EH (cell line): ENCODE results near the gene CEACAM1.
"Not testable (repeated sequence)": the region's sequence is repeated elsewhere in the genome, so short reads cannot be mapped to it uniquely, and the experiment has no call there.

Experiments used
- DNase-seq: peaks from one replicate; pipeline ENCODE4 v3.0.0-alpha.2; 2015; ENCODE audit warnings: low read depth

Gene CEACAM1

DNA sequence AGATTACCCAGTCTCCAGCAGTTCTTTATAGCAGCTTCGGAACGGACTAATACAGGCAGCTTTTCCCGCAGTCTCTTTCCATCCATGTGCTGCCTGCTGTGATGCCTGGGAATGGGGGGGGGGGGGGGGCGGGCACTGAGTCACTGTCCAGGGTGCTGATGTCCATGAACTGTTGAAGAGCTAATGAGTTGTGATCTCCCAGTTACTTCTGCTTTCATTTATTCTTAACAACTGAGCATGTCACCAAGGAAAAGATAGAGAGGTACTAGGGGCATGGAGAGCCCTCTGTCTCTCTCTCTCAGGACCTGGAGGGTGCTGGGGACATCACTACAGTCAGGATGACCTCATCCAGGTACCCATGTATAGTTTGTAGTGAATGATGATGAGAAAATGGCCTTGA is 20.3 kb upstream of the CEACAM1 start:
- DNase-seq = peak; percentile 5

DNA sequence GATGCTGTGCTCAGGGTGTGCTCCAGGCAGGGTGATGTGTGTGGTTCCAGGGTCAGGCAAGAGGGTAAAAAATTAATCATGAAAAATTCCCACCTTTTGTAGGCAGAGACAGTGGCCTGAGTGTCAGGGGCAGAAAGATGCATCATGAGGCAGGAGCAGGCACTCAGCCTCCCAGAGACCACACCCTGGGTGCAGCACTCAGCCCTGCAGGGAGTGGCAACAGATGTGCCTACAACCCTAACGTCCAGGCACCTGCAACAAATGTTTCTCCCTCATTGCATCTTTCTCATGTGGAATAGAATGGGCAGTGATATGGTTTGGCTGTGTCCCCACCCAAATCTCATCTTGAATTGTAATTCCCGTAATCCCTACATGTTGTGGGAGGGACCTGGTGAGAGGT is 19.6 kb upstream of the CEACAM1 start:
- no peak for DNase-seq

DNA sequence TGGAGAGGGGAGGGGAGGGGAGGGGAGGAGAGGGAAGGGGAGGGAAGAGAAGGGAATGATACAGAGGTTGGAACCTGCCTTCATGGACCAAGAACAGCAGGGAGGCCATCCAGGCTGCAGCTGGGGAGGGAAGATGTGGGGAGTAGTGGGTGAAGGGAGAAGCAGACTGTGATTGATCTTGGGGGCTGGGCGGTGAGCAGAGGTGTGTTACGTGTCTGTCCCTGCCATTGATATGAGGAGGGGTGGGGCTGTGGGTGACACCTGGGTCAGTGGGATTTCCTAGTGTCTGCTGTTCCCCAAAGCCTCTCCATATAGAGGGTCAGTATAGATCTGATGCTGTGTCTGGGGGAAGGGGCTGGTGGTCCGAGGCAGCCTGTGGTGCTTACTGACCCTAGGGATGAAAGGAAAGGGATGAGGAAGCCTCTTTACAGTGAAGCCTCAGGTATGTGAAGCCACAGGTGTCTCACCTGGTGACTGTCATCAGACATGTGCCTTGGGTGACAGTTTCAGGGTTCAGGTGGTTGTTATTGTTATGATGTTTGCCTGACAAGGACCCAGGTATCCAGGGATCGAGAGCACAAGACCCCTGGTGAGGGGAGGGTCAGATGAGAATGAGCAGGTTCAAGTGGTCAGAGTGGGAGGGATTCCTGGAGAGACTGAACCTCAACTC is 18.7 kb upstream of the CEACAM1 start:
- no peak for DNase-seq

- no peak for DNase-seq
These were observed 15.9 kb upstream of the CEACAM1 start for GRCh38 chr19:42544146-42544545.

GRCh38 chr19:42542791-42543190 is 14.5 kb upstream of the CEACAM1 start:
- no peak for DNase-seq

DNA sequence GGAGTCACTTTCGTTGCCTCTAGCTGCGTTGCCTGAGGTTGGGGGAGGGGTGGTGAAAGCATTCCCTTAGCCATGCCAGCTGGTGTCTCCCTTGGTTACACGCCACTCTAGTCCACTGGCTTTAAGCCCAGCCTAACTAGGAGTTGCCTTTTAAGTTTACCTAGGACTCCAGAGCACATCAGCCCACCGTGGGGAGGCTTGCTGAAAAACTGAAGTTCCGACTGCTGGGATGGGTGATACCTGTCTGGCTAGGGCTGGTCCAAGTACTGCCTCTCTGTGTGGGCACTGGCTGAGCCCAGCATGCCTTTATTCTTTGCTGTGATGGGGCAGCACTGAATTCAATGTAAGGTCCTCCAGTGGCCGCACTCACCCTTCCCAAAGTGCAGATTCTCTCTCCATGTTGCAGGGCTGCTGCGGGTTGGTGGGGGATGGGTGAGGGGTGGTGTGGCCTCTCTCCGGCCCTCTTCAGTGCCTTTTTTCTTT is 11.8 kb upstream of the CEACAM1 start:
- peak; percentile 32 for DNase-seq

- DNase-seq = no peak
These were observed 10.8 kb upstream of the CEACAM1 start for GRCh38 chr19:42538841-42539709.

GRCh38 chr19:42535276-42535675 is 7.0 kb upstream of the CEACAM1 start:
- not testable (repeated sequence) for DNase-seq

- no peak for DNase-seq
These were observed 6.1 kb upstream of the CEACAM1 start for GRCh38 chr19:42534391-42534790.

DNA sequence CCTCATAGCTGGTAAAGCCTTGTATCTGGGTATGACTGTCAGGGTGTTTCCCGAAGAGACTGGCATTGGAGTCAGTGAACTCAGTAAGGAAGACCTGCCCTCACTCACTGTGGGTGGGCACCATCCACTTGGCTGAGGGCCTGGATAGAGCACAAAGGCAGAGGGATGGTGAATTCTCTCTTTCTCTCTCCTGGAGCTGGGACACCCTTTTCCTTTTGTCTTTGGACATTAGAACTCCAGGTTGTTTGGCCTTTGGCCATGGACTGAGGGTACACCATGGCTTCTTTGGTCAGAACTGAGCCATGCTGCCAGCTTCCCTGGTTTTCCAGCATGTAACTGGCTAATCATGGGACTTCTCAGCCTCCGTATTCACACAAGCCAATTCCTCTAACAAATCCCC is 4.6 kb upstream of the CEACAM1 start:
- no peak for DNase-seq

DNA sequence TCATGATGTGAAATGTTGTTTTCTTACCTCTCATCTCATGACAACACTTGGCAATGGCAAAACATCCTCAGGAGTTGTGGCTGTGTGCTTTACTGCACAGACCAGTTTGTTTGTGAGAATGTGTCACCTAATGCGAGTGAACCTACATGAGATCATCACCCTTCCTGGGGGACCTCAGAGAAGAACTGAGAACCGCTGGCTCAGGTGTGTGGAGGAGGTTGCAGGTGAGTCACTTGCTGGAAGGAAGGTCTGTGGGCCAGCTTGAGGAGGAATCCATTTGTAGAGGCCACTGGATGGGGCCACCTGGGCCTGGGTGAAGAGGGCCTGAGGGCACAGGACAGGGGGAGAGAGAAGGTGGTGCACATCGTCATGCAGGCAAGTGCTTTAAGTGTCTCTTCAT is 3.0 kb upstream of the CEACAM1 start:
- no peak for DNase-seq

DNA sequence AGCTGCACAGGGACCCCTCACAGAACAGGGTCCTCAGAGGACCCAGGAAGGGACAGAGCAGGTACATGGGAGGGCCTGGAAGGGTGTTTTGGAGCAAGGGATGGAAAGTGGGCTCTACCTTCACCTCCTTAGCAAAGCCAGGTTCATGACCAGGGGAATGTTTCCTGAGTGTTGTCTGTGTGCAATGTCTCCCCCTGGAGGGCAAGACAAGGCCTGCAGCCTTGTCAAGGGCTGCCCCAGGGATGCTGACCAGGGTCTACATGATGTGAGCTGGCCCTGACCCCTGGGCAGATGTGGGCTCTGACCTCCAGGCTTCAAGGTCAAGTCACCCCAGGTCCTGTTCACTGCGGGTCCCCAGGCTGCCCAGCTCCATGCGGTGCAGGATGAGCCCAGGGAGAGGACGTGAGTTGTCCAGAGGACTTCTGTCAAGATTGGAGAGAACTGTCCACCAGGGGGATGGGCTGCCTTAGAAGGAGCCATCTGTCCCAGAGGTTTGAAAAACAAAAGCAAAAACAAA is 1.0 kb upstream of the CEACAM1 start:
- peak; percentile 63 for DNase-seq

- no peak for DNase-seq
These were observed 3.3 kb downstream of the CEACAM1 start for GRCh38 chr19:42524943-42525342.

GRCh38 chr19:42524250-42524649 is 4.0 kb downstream of the CEACAM1 start:
- no peak for DNase-seq

- DNase-seq = not testable (repeated sequence)
These were observed 6.0 kb downstream of the CEACAM1 start for GRCh38 chr19:42522262-42522661.

- no peak for DNase-seq
These were observed 6.8 kb downstream of the CEACAM1 start for GRCh38 chr19:42521346-42522030.

- no peak for DNase-seq
These were observed 9.2 kb downstream of the CEACAM1 start for GRCh38 chr19:42519108-42519507.

- DNase-seq = no peak
These were observed 11.5 kb downstream of the CEACAM1 start for GRCh38 chr19:42516771-42517170.

- DNase-seq = no peak
These were observed 12.9 kb downstream of the CEACAM1 start for GRCh38 chr19:42515241-42515832.

- no peak for DNase-seq
These were observed 13.8 kb downstream of the CEACAM1 start for GRCh38 chr19:42514449-42514848.

DNA sequence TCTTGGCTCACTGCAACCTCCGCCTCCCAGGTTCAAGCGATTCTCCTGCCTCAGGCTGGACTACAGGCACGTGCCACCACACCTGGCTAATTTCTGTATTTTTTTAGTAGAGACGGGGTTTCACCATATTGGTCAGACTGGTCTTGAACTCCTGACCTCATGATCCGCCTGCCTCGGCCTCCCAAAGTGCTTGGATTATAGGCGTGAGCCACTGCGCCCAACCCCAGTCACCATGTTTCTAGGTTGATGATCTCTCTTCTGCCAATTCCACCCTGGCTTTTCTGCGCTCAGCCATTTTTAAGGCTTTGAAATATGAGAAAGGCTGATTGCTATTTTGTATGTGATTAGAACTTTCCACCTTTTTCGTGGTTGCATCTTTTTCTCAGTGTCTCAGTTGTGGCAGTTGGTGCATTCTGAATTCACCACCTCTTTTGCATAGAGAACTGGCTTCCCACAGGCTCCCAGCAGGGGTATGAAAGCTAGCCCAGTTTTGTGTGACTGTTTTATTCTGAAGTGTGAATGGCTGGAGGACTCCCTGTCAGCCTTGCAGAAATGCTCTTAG is 15.5 kb downstream of the CEACAM1 start:
- no peak for DNase-seq

DNA sequence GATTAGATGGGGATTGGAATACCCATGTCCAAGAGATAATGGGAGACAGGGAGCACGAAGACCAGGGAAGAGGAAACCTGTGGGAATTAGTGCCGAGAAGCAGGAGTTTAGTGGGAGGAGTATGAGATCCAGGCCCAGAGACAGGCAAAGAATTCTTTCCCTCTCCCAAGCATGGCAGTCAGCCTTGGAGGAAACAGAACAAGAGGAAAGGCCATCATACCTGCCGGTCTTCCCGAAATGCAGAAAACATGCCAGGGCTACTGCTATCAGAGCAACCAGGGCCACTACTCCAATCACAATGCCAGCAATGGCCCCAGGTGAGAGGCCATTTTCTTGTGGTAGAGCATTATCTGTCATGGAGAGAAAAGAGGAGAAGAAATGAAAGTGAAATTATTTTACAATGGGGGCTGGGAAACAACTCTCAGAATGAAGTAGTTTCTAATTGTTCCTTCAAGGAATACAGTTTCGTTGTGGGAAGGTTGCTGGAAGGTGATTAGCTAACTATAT is 16.1 kb downstream of the CEACAM1 start:
- no peak for DNase-seq
